HG03095 (cell line): ENCODE measurements around the gene PWWP3B.
"Not testable (repeated sequence)": the region's sequence is repeated elsewhere in the genome, so short reads cannot be mapped to it uniquely, and the experiment has no call there.

Experiments
- ATAC-seq: cut with Tn5 transposase; IDR thresholded peaks from one replicate; pipeline ENCODE4 v1.9.1; 2021; ENCODE audit warnings: moderate library complexity; ENCODE audit not compliant: unreplicated experiment

PWWP3B gene

GRCh38 chrX:106168107-106168506 lies at the start of gene PWWP3B:
Gene PWWP3B (plus strand): TSS chrX:106168305. CDS start chrX:106205433, 37,128 bp downstream.
- no peak for ATAC-seq

DNA sequence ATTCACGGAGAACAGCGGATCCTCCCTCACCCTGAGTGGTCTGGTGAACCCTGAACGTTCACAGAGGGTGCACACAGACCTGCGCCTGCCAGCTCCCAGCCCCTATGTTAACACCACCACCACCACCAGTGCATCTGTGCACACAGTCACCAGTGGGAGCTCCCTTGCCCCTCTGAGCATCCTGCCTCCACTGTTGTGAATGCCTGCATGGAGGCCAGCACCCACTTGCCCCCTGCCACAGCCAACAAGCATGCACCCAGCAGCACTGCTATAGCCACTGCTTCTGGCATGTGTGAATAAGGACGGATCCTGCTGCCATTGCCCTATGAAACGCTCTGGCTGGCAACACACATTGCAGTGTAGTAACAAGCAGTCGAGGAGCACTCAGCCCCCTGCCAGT lies 29.1 kb upstream of the PWWP3B start:
- ATAC-seq, result no peak

DNA sequence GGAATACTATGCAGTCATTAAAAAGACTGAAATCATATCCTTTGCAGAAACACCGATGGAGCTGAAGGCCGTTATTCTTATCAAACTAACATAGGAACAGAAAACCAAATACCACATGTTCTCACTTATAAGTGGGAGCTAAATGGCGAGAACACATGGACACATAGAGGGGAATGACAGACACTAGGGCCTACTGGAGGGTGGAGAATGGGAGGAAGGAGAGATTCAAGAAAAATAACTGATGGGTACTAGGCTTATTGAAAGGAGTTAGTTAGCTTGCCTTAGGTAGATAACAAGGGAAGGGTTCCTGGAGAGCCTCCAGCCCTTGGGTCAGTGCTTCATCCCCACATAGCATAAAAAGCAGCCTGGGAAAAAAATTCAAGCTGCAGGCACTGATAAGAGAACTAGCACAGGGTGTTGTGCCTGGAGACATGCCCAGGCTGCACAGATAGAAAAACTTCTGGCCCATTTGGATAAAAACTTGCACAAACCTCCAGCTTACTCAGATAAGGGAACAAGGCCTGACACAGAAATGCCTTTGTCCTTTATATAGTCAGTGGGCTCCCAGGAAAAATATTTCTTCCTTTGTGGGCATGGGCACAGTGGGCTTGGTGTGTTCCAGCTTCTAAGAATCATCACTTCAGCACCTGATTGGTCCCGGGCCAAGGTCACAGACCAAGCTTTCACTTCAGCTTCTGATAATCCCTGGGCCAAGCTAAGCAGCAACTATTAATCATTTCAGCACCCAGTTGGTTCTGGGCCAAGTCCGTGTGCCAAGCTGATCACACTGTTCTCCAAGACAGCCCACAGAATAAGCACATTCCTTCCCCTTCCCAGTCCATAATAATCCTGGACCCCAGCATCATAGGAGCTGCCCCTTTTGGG lies 23.1 kb upstream of the PWWP3B start:
- ATAC-seq, result no peak

- ATAC-seq, result no peak
Observed at GRCh38 chrX:106150701-106151100, 17.4 kb upstream of the PWWP3B start.

GRCh38 chrX:106159861-106160282 lies 8.2 kb upstream of the PWWP3B start:
- no peak for ATAC-seq

DNA sequence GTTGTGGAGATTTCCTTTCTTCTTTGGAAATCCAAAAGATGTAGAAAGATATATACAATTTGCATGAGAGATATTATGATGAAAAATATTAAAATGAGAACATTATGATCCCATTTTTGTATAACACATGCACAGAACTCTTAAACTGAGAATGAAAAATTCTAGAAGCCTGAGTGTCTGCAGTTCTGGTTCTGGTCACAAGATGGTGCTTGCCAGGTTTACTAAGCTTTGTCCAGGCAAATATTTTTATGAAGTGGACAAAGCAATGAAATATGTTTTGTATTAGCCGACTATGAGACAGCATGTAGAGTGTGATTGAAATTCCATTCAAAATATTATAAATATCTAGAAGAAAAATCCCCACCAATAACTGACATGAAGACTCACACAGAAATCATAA lies 2.2 kb downstream of the PWWP3B start:
- no peak for ATAC-seq

DNA sequence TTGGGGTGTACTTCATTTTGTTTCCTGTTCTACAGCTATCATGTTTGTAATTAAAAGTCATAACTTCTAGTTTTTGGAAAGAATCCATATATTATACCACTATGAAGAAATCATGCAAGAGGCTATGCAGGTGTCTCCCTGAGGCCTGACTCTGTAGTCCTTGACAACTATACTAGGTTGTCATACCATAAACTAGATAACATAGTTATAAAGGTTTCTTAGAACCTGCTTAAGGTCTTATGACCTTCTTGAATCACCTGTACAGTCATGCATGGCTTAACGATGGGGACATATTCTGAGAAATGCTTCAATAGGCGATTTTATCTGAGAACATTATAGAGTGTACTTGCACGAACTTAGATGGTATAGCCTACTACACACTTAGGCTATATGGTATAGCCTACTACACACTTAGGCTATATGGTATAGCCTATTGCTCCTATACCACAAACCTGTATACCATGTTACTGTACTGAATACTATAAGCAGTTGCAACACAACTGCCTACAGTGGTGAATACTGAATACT lies 3.3 kb downstream of the PWWP3B start:
- no peak for ATAC-seq

DNA sequence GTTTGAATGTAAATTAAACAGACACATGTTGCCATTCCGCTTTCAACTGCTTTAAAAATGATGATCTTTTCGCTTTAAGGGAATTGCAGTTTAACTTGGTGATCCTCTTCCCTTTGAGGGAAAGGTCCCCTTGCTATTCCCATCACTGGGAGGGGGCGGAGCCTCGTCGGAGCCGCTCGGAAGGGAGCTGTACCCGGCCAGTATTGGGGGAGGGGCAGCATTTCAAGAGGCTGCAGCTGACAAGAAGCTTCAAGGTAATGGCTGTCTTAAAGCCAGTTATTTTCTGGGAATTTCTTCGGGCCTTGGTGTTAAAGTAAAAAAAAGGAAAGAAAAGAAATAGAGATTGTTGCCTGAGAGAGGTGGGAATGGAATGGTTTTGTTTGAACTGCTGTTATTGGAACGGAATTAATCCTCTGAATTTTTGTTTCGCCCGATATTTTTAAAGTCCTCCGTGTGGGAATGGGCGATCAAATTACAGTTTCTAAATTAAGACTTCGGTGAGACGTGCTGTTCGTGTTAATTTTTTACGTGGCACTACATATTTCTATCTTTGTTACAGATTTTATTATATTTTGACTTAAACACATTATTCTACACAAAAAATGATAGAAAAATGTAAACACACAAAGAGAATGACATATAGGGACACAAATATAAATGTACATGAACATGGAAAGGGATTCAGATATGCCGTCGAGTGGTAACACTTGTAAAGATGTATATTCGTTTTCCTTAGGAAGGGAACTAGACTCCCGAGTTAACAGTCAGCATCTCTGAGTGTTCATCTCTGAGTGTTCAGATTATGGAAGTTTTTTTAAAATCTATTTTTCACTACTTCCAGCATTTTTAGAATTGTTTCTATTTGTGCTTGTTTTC lies 9.2 kb downstream of the PWWP3B start:
- ATAC-seq, result no peak

DNA sequence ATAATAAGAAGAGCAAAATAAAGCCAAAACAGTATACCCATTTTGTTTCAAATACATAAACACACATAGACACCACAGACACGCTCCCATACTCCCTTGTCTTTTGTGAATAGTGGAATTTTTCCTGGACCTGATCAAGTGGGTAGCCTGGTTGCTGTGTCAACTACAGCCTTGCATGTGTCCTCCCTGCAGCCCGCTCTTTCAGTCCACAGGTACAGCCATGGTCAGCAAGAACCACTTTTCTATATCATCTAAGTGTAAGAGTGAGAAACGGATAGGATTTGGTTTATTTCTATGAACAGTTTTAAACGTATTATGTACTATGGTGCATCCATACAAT lies 9.8 kb downstream of the PWWP3B start:
- no peak for ATAC-seq

GRCh38 chrX:106178826-106179225 lies 10.7 kb downstream of the PWWP3B start:
- no peak for ATAC-seq

GRCh38 chrX:106183685-106184084 lies 15.6 kb downstream of the PWWP3B start:
- ATAC-seq, result not testable (repeated sequence)

DNA sequence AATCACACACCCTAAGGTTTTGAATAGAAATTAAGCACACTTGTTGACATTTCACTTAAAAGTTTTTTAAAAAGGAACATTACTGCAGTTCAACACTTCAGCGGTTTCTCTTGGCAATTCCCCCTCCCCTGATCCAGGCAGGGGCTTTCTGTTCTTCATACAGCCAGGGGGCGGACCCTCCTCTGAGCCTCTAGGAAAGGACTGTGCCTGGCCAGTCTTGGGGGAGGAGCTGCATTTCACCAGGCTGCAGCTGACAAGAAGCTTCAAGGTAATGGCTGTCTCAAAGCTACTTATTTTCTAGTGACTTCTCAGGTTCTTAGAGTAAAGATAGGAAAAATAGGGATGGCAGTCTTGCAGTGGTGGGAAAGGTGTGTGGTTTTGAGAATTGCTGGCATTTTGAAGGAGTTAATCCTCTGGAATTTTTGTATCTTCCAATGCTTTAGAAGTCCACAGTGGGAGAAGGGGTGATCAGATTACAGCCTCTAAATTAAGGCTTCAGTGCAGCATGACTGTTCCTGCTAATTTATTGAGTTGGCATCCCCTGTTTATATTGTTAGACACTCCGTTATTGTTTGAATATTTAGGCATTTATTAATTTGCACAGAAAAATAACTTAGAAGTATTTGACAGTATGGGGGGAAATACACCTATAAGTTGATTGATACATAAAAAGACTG lies 33.5 kb downstream of the PWWP3B start:
- ATAC-seq, result no peak

GRCh38 chrX:106203315-106203714 lies 35.2 kb downstream of the PWWP3B start:
- no peak for ATAC-seq

- ATAC-seq, result no peak
Observed at GRCh38 chrX:106208154-106208553, 40.0 kb downstream of the PWWP3B start.
